ENCODE data around the gene AQP12A. TPM values are rescaled to one million over a fixed set of nuclear protein-coding genes. Genes with fewer than 3 reads are reported as not detected.

AQP12A gene
- polyA plus RNA-seq, 1 of the 3 experiments (the other 2 are of a cell fraction) = not detected

- H3K9ac ChIP-seq = no peak overlapping the region
- POLR2A ChIA-PET = no interaction called here
- WGBS (ENCODE audit: low lambda C conversion rate) = 53% methylated on average over 9 of the region's 14 CpGs
Observed at GRCh38 chr2:240687741-240688552, 3.7 kb upstream of the AQP12A start.

More at GRCh38 chr2:240687741-240688552, 3.7 kb upstream of the AQP12A start:
- H3K79me2 ChIP-seq (ENCODE audit: insufficient read depth) = no peaks in the 10 kb centered on the region
- TF ChIP-seq USF1 (IDR thresholded peaks at IDR 0.05; ENCODE audit: borderline replicate concordance, low read depth) (no peak), RCOR1 (IDR thresholded peaks at IDR 0.05; ENCODE audit: low read length) (no peak), MEF2A (IDR thresholded peaks at IDR 0.05; ENCODE audit: borderline replicate concordance, low read depth) (no peak), RFX5 (IDR thresholded peaks at IDR 0.05; ENCODE audit: low read length) (no peak), EZH2phosphoT487 (IDR thresholded peaks at IDR 0.05; ENCODE audit: borderline replicate concordance, low read depth) (no peak), FOXM1 (IDR thresholded peaks at IDR 0.05; ENCODE audit: low read depth) (no peak), YY1 (IDR thresholded peaks at IDR 0.05; ENCODE audit: low read depth) (no peak), REST (IDR thresholded peaks at IDR 0.05; ENCODE audit: low read depth, low read length) (no peak), FOXJ3 (CRISPR knock-in tag; IDR thresholded peaks at IDR 0.05) (no peak), SIN3A (IDR thresholded peaks at IDR 0.05; ENCODE audit: borderline replicate concordance, low read depth, low read length) (no peak)
- TF ChIP-seq, protein P1, sequence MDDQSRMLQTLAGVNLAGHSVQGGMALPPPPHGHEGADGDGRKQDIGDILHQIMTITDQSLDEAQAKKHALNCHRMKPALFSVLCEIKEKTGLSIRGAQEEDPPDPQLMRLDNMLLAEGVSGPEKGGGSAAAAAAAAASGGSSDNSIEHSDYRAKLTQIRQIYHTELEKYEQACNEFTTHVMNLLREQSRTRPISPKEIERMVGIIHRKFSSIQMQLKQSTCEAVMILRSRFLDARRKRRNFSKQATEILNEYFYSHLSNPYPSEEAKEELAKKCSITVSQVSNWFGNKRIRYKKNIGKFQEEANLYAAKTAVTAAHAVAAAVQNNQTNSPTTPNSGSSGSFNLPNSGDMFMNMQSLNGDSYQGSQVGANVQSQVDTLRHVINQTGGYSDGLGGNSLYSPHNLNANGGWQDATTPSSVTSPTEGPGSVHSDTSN (IDR thresholded peaks at IDR 0.05) = no peak
- H3K4me1 ChIP-seq (ENCODE audit: control insufficient read depth in 1 of 2, insufficient read depth in 2 of 2, low read depth in 1 of 2, low read length in 1 of 2) = no peaks in the 10 kb centered on the region
- no peak overlapping the region for H3K4me2 ChIP-seq
- no peaks in the 10 kb centered on the region for H3K9me3 ChIP-seq
- no peak overlapping the region for H2AFZ ChIP-seq (ENCODE audit: low read depth)
- H4K20me1 ChIP-seq (ENCODE audit: insufficient read depth) = no peaks in the 10 kb centered on the region
- no peaks in the 10 kb centered on the region; the same call in 1 of the 2 replicates for H3K27me3 ChIP-seq (ENCODE audit: insufficient read depth)
- CTCF ChIA-PET = interaction anchor here (2.0 kb wide), 1 partner anchor 153 kb away, joined by 6 read pairs; no protein-coding TSS in a partner anchor
- DNase-seq = no peak
- no peak overlapping the region for H3K27ac ChIP-seq (ENCODE audit: low read depth in 2 of 2, low read length in 1 of 2)
- no peaks in the 10 kb centered on the region for H3K36me3 ChIP-seq (replicated peaks in 1 of 2; ENCODE audit: control insufficient read depth in 1 of 2, insufficient read depth in 2 of 2, low read length in 1 of 2)
- H3K9me2 ChIP-seq = no peaks in the 10 kb centered on the region
- no peak overlapping the region for H3K4me3 ChIP-seq (ENCODE audit: low read depth in 2 of 2, low read length in 1 of 2)
- H3F3A ChIP-seq (replicated peaks; ENCODE audit: insufficient read depth) = no peaks in the 10 kb centered on the region

All from SK-N-SH (cell line).